Astrocyte (in vitro differentiated cells and primary cell): ENCODE results near the gene HBG2. TPM values are rescaled to one million over a fixed set of nuclear protein-coding genes. Genes with fewer than 3 reads are reported as not detected.

Source experiments
- DNase-seq: peaks from one replicate; pipeline ENCODE4 v3.0.0-alpha.2; 2010; ENCODE audit warnings: low read depth
- FAIRE-seq: peaks from 2 replicates; lab custom pipeline; 2011; peaks lifted over from hg19 to GRCh38; lab: Jason Lieb, UNC
- H2AFZ ChIP-seq: 2 replicates; pipeline ENCODE4 v1.6.0; 2012; ENCODE audit warnings: low read depth, low read length, inconsistent platforms
- H3K27ac ChIP-seq: 2 replicates; pipeline ENCODE4 v1.5.1; 2011; ENCODE audit warnings: low read depth, low read length, inconsistent platforms
- H3K27me3 ChIP-seq: 2 replicates; pipeline ENCODE4 v1.6.0; 2011; ENCODE audit warnings: low read length, inconsistent platforms; ENCODE audit not compliant: insufficient read depth
- H3K36me3 ChIP-seq: 2 replicates; pipeline ENCODE4 v1.5.1; 2011; ENCODE audit warnings: low read length, inconsistent platforms; ENCODE audit not compliant: insufficient read depth
- H3K4me1 ChIP-seq: 2 replicates; pipeline ENCODE4 v1.5.1; 2011; ENCODE audit warnings: low read length, inconsistent platforms; ENCODE audit not compliant: insufficient read depth
- H3K4me2 ChIP-seq: 2 replicates; pipeline ENCODE4 v1.6.0; 2012; ENCODE audit warnings: low read length, inconsistent platforms
- H3K4me3 ChIP-seq: 2 replicates; pipeline ENCODE4 v1.5.1; 2011; ENCODE audit warnings: low read depth, mild to moderate bottlenecking, low read length, inconsistent platforms; ENCODE audit not compliant: insufficient read depth
- H3K79me2 ChIP-seq: 2 replicates; pipeline ENCODE4 v1.6.0; 2012; ENCODE audit warnings: mild to moderate bottlenecking, low read length, inconsistent platforms; ENCODE audit not compliant: insufficient read depth
- H3K9ac ChIP-seq: 2 replicates; pipeline ENCODE4 v1.6.0; 2012; ENCODE audit warnings: mild to moderate bottlenecking, low read length, inconsistent platforms
- H3K9me3 ChIP-seq: 2 replicates; pipeline ENCODE4 v1.5.1; 2012; ENCODE audit warnings: low read depth, mild to moderate bottlenecking, low read length, inconsistent platforms; ENCODE audit not compliant: insufficient read depth
- H4K20me1 ChIP-seq: 2 replicates; pipeline ENCODE4 v1.6.0; 2012; ENCODE audit warnings: low read length, inconsistent platforms; ENCODE audit not compliant: insufficient read depth
- H3K27ac Mint-ChIP-seq: one replicate; pipeline ENCODE4 v1.8.0; 2021; ENCODE audit warnings: mild to moderate bottlenecking, mixed read lengths; ENCODE audit not compliant: unreplicated experiment
- H3K27me3 Mint-ChIP-seq: one replicate; pipeline ENCODE4 v1.8.0; 2021; ENCODE audit warnings: low read depth, mixed read lengths; ENCODE audit not compliant: unreplicated experiment
- H3K36me3 Mint-ChIP-seq: one replicate; pipeline ENCODE4 v1.8.0; 2021; ENCODE audit warnings: low read depth, mixed read lengths; ENCODE audit not compliant: unreplicated experiment
- H3K4me1 Mint-ChIP-seq: one replicate; pipeline ENCODE4 v1.8.0; 2021; ENCODE audit warnings: low read depth, mixed read lengths; ENCODE audit not compliant: unreplicated experiment
- H3K4me3 Mint-ChIP-seq: one replicate; pipeline ENCODE4 v1.8.0; 2021; ENCODE audit warnings: mild to moderate bottlenecking, moderate library complexity, mixed read lengths; ENCODE audit not compliant: unreplicated experiment
- H3K9me3 Mint-ChIP-seq: one replicate; pipeline ENCODE4 v1.8.0; 2021; ENCODE audit warnings: mild to moderate bottlenecking, mixed read lengths; ENCODE audit not compliant: unreplicated experiment
- EZH2 ChIP-seq: IDR thresholded peaks from 2 replicates; pipeline ENCODE4 v1.6.1; 2012; ENCODE audit warnings: mild to moderate bottlenecking, low read length, inconsistent platforms; ENCODE audit not compliant: insufficient read depth
- total RNA-seq: library from RNA; stranded (reverse); gene quantifications from 2 replicates; pipeline ENCODE4 v1.2.1, GENCODE V29; 2021
- TF ChIP-seq, protein P1 (sequence below): IDR thresholded peaks from 2 replicates; pipeline ENCODE4 v1.5.1; 2011; ENCODE audit warnings: low read depth, mild to moderate bottlenecking, inconsistent platforms, low read length, moderate library complexity; ENCODE audit not compliant: insufficient read depth

Gene HBG2
- total RNA-seq, 1 donor from 2014 or later: not detected

DNA sequence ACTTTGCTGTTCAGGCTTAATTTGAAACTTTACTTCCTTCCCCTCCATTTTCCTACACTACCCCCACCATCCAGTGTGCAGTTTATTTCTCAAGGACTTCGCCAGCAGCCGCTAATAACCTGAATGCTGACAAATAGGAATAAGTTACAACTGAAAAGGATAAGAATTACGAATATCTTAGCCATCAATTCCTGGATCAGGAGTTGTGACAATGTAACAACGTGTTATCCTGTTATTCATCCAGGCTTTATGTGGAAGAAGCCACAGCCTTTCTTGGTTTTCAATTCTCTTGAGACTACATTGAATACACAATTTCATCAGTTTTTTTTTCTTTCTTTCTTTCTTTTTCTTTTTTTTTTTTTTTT lies 10.8 kb downstream of the HBG2 start:
- Histone ChIP-seq H3K36me3 (no peaks in the 10 kb centered on the region), H3K9me3 (no peaks in the 10 kb centered on the region), H3K4me1 (no peaks in the 10 kb centered on the region), H3K4me2 (no peak overlapping the region), H3K27ac (no peak overlapping the region), H3K9ac (no peak overlapping the region), H2AFZ (no peak overlapping the region), H3K27me3 (no peaks in the 10 kb centered on the region), H3K4me3 (no peak overlapping the region), H4K20me1 (no peaks in the 10 kb centered on the region), H3K79me2 (no peaks in the 10 kb centered on the region)
- no peak for FAIRE-seq
- H3K9me3 Mint-ChIP-seq: no peaks in the 10 kb centered on the region
- no peaks in the 10 kb centered on the region for H3K36me3 Mint-ChIP-seq
- no peak for DNase-seq
- H3K27ac Mint-ChIP-seq: no peak overlapping the region
- H3K4me1 Mint-ChIP-seq: peaks cover 9% of the 10 kb centered on the region
- H3K27me3 Mint-ChIP-seq: no peaks in the 10 kb centered on the region
- TF ChIP-seq EZH2: no peak
- TF ChIP-seq, protein P1, sequence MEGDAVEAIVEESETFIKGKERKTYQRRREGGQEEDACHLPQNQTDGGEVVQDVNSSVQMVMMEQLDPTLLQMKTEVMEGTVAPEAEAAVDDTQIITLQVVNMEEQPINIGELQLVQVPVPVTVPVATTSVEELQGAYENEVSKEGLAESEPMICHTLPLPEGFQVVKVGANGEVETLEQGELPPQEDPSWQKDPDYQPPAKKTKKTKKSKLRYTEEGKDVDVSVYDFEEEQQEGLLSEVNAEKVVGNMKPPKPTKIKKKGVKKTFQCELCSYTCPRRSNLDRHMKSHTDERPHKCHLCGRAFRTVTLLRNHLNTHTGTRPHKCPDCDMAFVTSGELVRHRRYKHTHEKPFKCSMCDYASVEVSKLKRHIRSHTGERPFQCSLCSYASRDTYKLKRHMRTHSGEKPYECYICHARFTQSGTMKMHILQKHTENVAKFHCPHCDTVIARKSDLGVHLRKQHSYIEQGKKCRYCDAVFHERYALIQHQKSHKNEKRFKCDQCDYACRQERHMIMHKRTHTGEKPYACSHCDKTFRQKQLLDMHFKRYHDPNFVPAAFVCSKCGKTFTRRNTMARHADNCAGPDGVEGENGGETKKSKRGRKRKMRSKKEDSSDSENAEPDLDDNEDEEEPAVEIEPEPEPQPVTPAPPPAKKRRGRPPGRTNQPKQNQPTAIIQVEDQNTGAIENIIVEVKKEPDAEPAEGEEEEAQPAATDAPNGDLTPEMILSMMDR: no peak
- H3K4me3 Mint-ChIP-seq: no peak overlapping the region

DNA sequence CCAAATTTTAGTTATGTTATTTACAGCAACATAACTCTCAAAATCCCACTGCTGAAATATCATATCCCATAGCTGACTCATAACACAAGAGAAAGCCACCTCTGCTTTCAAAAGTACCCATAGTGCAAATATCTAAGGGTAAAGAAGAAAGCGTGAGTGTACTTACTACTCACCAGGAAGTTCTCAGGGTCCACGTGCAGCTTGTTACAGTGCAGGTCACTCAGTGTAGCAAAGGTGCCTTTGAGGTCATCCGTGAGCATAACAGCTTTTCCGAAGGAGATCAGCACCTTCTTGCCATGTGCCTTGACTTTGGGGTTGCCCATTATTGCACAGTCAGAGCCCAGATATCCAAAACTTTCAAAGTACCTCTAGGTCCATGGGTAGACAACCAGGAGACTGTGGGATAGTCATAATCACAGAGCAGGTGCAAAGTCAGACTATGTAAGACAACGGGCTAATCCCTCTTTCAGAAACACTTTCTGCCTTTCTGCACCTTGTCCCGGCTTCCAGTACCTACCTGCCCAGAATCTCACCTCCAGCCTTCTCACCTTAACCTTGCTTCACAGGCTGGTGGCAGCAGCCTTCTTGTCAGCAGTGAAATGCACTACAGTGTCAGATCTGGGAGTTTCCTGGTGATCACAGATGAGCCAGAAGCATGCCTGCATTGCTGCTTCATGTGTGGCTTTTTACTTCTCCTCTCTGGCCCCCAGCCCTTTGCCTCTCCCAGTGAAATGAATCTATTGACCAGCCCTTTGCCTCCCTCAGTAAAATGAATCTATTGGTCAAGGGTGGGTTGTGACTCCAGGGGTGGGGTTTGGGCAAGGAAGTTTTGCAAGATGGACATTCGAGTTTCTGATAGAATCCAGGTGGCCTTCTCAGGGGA lies 11.4 kb downstream of the HBG2 start:
- TF ChIP-seq EZH2: no peak
- TF ChIP-seq, protein P1: no peak
- H3K79me2 ChIP-seq: no peaks in the 10 kb centered on the region
- H3K27me3 Mint-ChIP-seq: no peaks in the 10 kb centered on the region
- no peaks in the 10 kb centered on the region for H3K36me3 Mint-ChIP-seq
- H3K27ac ChIP-seq: no peak overlapping the region
- H3K9ac ChIP-seq: no peak overlapping the region
- no peaks in the 10 kb centered on the region for H3K4me1 ChIP-seq
- no peak for DNase-seq
- no peak overlapping the region for H3K4me2 ChIP-seq
- H3K4me3 Mint-ChIP-seq: no peak overlapping the region
- peaks cover 9% of the 10 kb centered on the region for H3K4me1 Mint-ChIP-seq
- no peaks in the 10 kb centered on the region for H3K9me3 ChIP-seq
- H4K20me1 ChIP-seq: no peaks in the 10 kb centered on the region
- no peaks in the 10 kb centered on the region for H3K9me3 Mint-ChIP-seq
- no peak overlapping the region for H3K27ac Mint-ChIP-seq
- H2AFZ ChIP-seq: no peak overlapping the region
- H3K36me3 ChIP-seq: no peaks in the 10 kb centered on the region
- no peak overlapping the region for H3K4me3 ChIP-seq
- FAIRE-seq: no peak
- no peaks in the 10 kb centered on the region for H3K27me3 ChIP-seq

DNA sequence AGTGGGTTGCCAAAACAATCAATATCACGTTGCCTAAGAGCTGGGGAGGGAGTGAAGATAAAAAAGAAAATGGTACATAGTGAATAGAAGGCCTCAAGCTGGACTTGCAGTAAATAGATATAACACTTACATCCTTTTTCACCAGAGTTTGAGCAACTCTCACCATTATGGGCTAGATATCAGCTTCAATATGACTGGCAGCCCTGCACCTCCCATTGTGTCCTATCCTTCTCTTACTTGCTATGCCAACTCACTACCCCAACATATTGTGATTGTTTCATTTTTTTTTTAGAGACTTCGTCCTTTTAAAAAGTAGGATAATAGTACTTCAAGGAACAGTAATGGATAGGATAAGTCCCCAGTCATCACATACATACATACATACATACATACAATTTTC lies 12.4 kb downstream of the HBG2 start:
- H3K27me3 Mint-ChIP-seq: no peaks in the 10 kb centered on the region
- no peak for TF ChIP-seq EZH2
- TF ChIP-seq, protein P1: no peak
- no peak overlapping the region for H3K4me3 ChIP-seq
- no peak for FAIRE-seq
- H3K9ac ChIP-seq: no peak overlapping the region
- H3K36me3 Mint-ChIP-seq: no peaks in the 10 kb centered on the region
- H3K27ac Mint-ChIP-seq: no peak overlapping the region
- H2AFZ ChIP-seq: no peak overlapping the region
- no peaks in the 10 kb centered on the region for H4K20me1 ChIP-seq
- H3K4me3 Mint-ChIP-seq: no peak overlapping the region
- no peaks in the 10 kb centered on the region for H3K36me3 ChIP-seq
- H3K9me3 Mint-ChIP-seq: no peaks in the 10 kb centered on the region
- H3K27ac ChIP-seq: no peak overlapping the region
- DNase-seq: no peak
- no peaks in the 10 kb centered on the region for H3K79me2 ChIP-seq
- no peaks in the 10 kb centered on the region for H3K9me3 ChIP-seq
- no peak overlapping the region for H3K4me2 ChIP-seq
- H3K4me1 ChIP-seq: no peaks in the 10 kb centered on the region
- H3K27me3 ChIP-seq: no peaks in the 10 kb centered on the region
- peaks cover 5% of the 10 kb centered on the region for H3K4me1 Mint-ChIP-seq
